Lower leg skin (tissue), 3 donors: ENCODE results near the gene SLC39A11.

Source experiments
- CTCF ChIP-seq, 3 donors: fragments of 450-650 bp; IDR thresholded peaks; one replicate each; pipeline ENCODE4 v1.5.1; 2016; ENCODE audit warnings: antibody characterized with exemption in 3 of 3, mild to moderate bottlenecking in 3 of 3, moderate library complexity in 2 of 3
- POLR2A ChIP-seq, 2 donors: fragments of 450-650 bp; IDR thresholded peaks; one replicate each; pipeline ENCODE4 v1.6.1; 2016 to 2017; ENCODE audit warnings: antibody characterized with exemption in 2 of 2, mild to moderate bottlenecking in 1 of 2, moderate library complexity in 1 of 2

DNA sequence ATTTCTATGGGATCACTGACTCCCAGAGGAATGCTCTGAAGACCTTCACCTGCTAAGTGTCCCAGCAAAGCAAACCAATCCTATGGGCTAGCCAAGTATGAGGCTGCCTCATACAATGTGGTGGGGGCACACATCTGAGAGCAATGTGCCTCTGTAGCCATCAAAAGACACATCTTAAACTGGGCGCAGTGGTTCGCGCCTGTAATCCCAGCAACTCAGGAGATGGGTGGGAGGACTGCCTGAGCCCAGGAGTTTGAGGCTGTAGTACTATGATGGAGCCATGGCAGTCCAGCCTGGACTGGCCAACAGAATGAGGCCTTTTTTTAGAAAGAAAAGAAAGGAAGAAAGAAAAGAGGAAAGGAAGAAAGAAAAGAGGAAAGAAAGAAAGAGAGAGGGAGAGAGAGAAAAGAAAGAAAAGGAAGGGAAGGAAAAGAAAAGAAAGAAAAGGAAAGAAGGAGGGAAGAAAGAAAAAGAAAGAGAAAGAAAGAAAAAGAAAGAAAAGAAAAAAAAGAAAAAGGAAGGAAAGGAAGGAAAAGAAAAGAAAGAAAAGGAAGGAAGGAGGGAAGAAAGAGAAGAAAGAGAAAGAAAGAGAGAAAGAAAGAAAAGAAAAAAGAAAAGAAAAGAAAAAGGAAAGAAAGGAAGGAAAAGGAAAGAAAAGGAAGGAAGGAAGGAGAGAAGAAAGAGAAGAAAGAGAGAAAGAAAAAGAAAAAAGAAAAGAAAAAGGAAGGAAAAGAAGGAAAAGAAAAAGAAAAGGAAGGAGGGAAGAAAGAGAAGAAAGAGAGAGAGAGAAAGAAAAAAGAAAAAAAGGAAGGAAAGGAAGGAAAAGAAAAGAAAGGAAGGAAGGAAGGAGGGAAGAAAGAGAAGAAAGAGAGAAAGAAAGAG is 430.3 kb downstream of the SLC39A11 start:
- no peak for TF ChIP-seq POLR2A (IDR thresholded peaks at IDR 0.05)
- no peak for TF ChIP-seq CTCF (IDR thresholded peaks at IDR 0.05)
